Epithelial cell of proximal tubule (primary cell): ENCODE measurements around the gene ANKRD9. TPM values are rescaled to one million over a fixed set of nuclear protein-coding genes. Genes with fewer than 3 reads are reported as not detected.

Experiments
- DNase-seq: peaks from one replicate; pipeline ENCODE4 v3.0.0-alpha.2; 2011; ENCODE audit warnings: low read depth
- H3K4me3 ChIP-seq: 2 replicates; pipeline ENCODE4 v1.5.1; 2011; ENCODE audit warnings: low read depth, mild to moderate bottlenecking, low read length
- CTCF ChIP-seq: conservative IDR thresholded peaks from 2 replicates; pipeline ENCODE4 v1.5.1; 2012; ENCODE audit warnings: low read depth, mild to moderate bottlenecking, low read length
- total RNA-seq: library from RNA; depleted of rRNA; stranded (reverse); fragments of >200 nt; gene quantifications from 2 replicates; pipeline ENCODE4 v1.2.3, GENCODE V29; 2015

ANKRD9 gene
- total RNA-seq, 1 donor from 2014 or later: 137 TPM

- no peak overlapping the region for H3K4me3 ChIP-seq
- TF ChIP-seq CTCF: no peak
- no peak for DNase-seq
Observed at GRCh38 chr14:102518063-102518648, 8.6 kb upstream of the ANKRD9 start.

GRCh38 chr14:102517392-102518062, 8.0 kb upstream of the ANKRD9 start:
- no peak for DNase-seq
- TF ChIP-seq CTCF: no peak
- peak overlapping the region; percentile 77 for H3K4me3 ChIP-seq

- TF ChIP-seq CTCF: peak; percentile 60
- DNase-seq: no peak
- peak overlapping the region; percentile 77 for H3K4me3 ChIP-seq
Observed at GRCh38 chr14:102516531-102517391, 7.2 kb upstream of the ANKRD9 start.

DNA sequence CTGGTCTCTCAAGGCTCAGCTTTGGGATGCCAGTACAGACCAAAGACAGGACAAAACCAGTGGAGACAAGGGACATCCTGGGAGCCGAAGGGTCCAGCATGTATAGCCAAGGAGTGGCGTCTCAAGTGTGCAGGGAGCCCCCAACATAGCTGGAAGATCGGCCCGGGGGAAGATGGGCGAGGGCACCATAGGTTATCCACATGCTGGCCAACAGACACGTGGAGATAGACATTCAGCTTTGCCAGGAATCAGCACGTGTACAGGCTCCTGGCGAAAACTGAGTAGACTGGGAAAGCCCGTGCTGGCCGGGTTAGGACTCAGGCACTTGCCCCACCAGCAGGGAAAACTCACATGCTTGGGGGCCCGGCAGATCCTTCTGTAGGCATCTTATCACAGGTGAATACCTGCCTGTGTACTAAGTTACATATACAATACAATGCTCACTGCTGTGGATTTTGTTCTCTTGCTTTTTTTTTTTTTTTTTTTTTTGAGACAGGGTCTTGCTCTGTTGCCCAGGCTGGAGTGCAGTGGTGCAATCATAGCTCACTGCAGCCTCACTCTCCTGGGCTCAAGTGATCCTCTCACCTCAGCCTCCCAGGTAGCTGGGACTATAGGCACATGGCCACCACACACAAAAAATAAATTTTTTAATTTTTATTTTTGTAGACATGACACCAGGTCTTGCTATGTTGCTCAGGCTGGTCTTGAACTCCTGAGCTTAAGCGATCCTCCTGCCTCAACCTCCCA, 5.6 kb upstream of the ANKRD9 start:
- H3K4me3 ChIP-seq: no peak overlapping the region
- no peak for DNase-seq
- no peak for TF ChIP-seq CTCF

DNA sequence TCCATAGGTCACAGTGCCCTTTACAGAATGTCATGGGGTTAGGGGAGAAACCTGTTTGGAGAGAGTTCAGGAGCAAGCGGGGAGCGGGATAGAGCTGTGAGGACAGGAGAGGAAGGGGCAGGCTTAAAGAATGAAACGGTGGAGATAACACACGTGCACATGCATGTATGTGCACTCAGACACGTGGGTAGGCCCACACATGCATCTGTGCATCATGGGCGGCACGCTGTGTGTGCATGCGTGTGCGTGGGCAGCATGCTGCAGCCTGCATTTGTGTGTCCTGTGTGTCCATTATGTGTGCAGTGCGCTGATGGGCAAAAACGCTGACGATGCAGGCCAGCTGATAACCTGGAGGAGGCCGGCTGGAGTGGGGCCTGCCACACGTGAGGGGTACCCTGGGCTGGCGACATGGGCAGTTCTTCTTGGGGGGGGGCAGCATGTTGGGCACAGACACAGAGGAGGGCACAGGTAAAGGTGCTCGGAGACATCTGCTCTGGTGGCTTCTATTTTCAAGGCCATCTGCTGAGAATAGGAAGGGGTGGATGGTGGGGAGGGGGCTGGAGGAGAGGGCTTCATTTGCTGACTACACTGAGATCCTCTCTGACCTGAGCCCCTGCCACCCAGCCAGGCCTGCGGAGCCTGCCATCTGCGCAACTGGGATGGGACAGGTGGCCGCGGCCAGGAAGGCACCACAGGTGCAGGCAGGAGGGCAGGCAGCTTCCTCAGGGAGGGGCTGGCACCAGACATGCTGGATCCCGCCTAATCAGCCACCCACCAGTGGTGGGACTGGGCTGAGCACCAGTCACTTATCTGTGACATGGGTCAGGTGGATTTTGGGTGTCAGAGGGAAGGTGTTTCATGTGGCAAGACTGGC, 4.6 kb upstream of the ANKRD9 start:
- DNase-seq: no peak
- TF ChIP-seq CTCF: no peak
- no peak overlapping the region for H3K4me3 ChIP-seq

DNA sequence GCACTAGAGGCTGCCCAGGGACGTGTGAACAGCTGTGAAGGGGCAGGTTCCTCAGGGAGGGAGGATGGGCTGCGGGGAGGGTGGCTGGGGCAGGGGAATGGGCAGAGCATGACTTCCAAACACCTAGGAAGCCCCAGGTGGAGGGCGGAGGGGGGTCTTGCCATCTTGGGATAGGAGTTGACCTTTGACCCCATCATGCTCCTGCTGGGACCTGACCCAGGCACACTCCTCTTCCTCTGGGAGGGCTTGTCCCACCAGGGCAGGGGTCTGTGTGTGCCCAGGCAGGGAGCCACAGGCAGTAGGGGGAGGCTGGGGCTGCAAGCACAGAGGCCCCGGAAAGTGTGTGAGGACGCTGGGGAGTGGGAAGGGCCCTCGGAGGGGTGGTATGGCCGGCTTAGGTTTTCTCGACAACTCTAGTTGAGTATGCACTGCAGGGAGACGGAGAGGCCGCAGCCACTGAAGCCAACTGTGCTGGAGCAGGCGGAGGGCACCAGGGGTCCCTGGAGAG, 3.3 kb upstream of the ANKRD9 start:
- no peak for DNase-seq

More for the DNA sequence above, 3.3 kb upstream of the ANKRD9 start:
- no peak overlapping the region for H3K4me3 ChIP-seq
- no peak for TF ChIP-seq CTCF
